Measurements from ENCODE around the gene OTOG.

OTOG gene

GRCh38 chr11:17590463-17590862, 43.4 kb downstream of the OTOG start:
- POLR2A ChIA-PET: no interaction called here
- CTCF ChIA-PET: no interaction called here
- no peak for TF ChIP-seq HDGF (IDR thresholded peaks at IDR 0.05; ENCODE audit: borderline replicate concordance)
- DNase-seq (ENCODE audit: extremely low spot score): no peak

GRCh38 chr11:17591293-17591692, 44.2 kb downstream of the OTOG start:
- CTCF ChIA-PET: interaction anchor here (0.6 kb wide), 1 partner anchor 368 kb away, joined by 3 read pairs; no protein-coding TSS in a partner anchor
- POLR2A ChIA-PET: no interaction called here
- DNase-seq (ENCODE audit: extremely low spot score): no peak
- no peak for TF ChIP-seq ARNT (IDR thresholded peaks at IDR 0.05)
- no peak for TF ChIP-seq ZNF384 (IDR thresholded peaks at IDR 0.05)
- TF ChIP-seq SUZ12 (IDR thresholded peaks at IDR 0.05): no peak
- TF ChIP-seq LEF1 (IDR thresholded peaks at IDR 0.05; ENCODE audit: borderline replicate concordance): no peak
- no peak for TF ChIP-seq NFRKB (IDR thresholded peaks at IDR 0.05)
- TF ChIP-seq PKNOX1 (IDR thresholded peaks at IDR 0.05): no peak
- TF ChIP-seq HDGF (IDR thresholded peaks at IDR 0.05; ENCODE audit: borderline replicate concordance): no peak
- no peak for TF ChIP-seq FOXA1 (IDR thresholded peaks at IDR 0.05)
- TF ChIP-seq CTBP1 (IDR thresholded peaks at IDR 0.05; ENCODE audit: borderline replicate concordance): no peak
- TF ChIP-seq BHLHE40 (IDR thresholded peaks at IDR 0.05; ENCODE audit: borderline replicate concordance): no peak
- TF ChIP-seq ELF4 (IDR thresholded peaks at IDR 0.05): no peak
- no peak for TF ChIP-seq TARDBP (IDR thresholded peaks at IDR 0.05)
- no peak for TF ChIP-seq FOXM1 (IDR thresholded peaks at IDR 0.05; ENCODE audit: borderline replicate concordance)

- CTCF ChIA-PET: interaction anchor here (1.0 kb wide), 2 partner anchors 42 to 133 kb away, joined by 3 read pairs; no protein-coding TSS in a partner anchor
- no peak for TF ChIP-seq TARDBP (IDR thresholded peaks at IDR 0.05)
- no peak for TF ChIP-seq L3MBTL2 (conservative IDR thresholded peaks at IDR 0.05)
- no peak for TF ChIP-seq ELF4 (IDR thresholded peaks at IDR 0.05)
- no peak for TF ChIP-seq CTBP1 (IDR thresholded peaks at IDR 0.05; ENCODE audit: borderline replicate concordance)
- no peak for TF ChIP-seq LEF1 (IDR thresholded peaks at IDR 0.05; ENCODE audit: borderline replicate concordance)
- TF ChIP-seq NFRKB (IDR thresholded peaks at IDR 0.05): no peak
- TF ChIP-seq HDGF (IDR thresholded peaks at IDR 0.05; ENCODE audit: borderline replicate concordance): no peak
- POLR2A ChIA-PET: no interaction called here
- no peak for DNase-seq (ENCODE audit: extremely low spot score)
Observed at GRCh38 chr11:17593466-17594245, 46.6 kb downstream of the OTOG start.

- ChIA-PET POLR2A (no interaction called here), CTCF (no interaction called here)
- TF ChIP-seq PKNOX1 (IDR thresholded peaks at IDR 0.05): no peak
- TF ChIP-seq HDGF (IDR thresholded peaks at IDR 0.05; ENCODE audit: borderline replicate concordance): no peak
- TF ChIP-seq NFRKB (IDR thresholded peaks at IDR 0.05): no peak
- no peak for TF ChIP-seq FOXK2 (IDR thresholded peaks at IDR 0.05)
- TF ChIP-seq LEF1 (IDR thresholded peaks at IDR 0.05; ENCODE audit: borderline replicate concordance): no peak
- TF ChIP-seq L3MBTL2 (conservative IDR thresholded peaks at IDR 0.05): no peak
- TF ChIP-seq CTBP1 (IDR thresholded peaks at IDR 0.05; ENCODE audit: borderline replicate concordance): no peak
- TF ChIP-seq SUZ12 (IDR thresholded peaks at IDR 0.05): no peak
- TF ChIP-seq TARDBP (IDR thresholded peaks at IDR 0.05): no peak
- no peak for TF ChIP-seq SP1 (IDR thresholded peaks at IDR 0.05)
- no peak for TF ChIP-seq ELF4 (IDR thresholded peaks at IDR 0.05)
- TF ChIP-seq FOXA1 (IDR thresholded peaks at IDR 0.05): no peak
- no peak for TF ChIP-seq ARNT (IDR thresholded peaks at IDR 0.05)
- no peak for TF ChIP-seq ZNF384 (IDR thresholded peaks at IDR 0.05)
- no peak for TF ChIP-seq BHLHE40 (IDR thresholded peaks at IDR 0.05; ENCODE audit: borderline replicate concordance)
- no peak for DNase-seq (ENCODE audit: extremely low spot score)
Observed at GRCh38 chr11:17594686-17595192, 47.7 kb downstream of the OTOG start.

- ChIA-PET POLR2A (no interaction called here), CTCF (no interaction called here)
- DNase-seq (ENCODE audit: extremely low spot score): no peak
- no peak for TF ChIP-seq TARDBP (IDR thresholded peaks at IDR 0.05)
- TF ChIP-seq LEF1 (IDR thresholded peaks at IDR 0.05; ENCODE audit: borderline replicate concordance): no peak
- TF ChIP-seq NFRKB (IDR thresholded peaks at IDR 0.05): no peak
- TF ChIP-seq BHLHE40 (IDR thresholded peaks at IDR 0.05; ENCODE audit: borderline replicate concordance): no peak
Observed at GRCh38 chr11:17595526-17596309, 48.7 kb downstream of the OTOG start.

GRCh38 chr11:17596310-17596669, 49.2 kb downstream of the OTOG start:
- POLR2A ChIA-PET: no interaction called here
- TF ChIP-seq LEF1 (IDR thresholded peaks at IDR 0.05; ENCODE audit: borderline replicate concordance): no peak
- TF ChIP-seq HDGF (IDR thresholded peaks at IDR 0.05; ENCODE audit: borderline replicate concordance): no peak
- TF ChIP-seq SP1 (IDR thresholded peaks at IDR 0.05): no peak
- TF ChIP-seq NFRKB (IDR thresholded peaks at IDR 0.05): no peak
- TF ChIP-seq ZNF384 (IDR thresholded peaks at IDR 0.05): no peak
- TF ChIP-seq PKNOX1 (IDR thresholded peaks at IDR 0.05): no peak
- no peak for TF ChIP-seq ELF4 (IDR thresholded peaks at IDR 0.05)
- TF ChIP-seq ARNT (IDR thresholded peaks at IDR 0.05): no peak
- no peak for TF ChIP-seq TARDBP (IDR thresholded peaks at IDR 0.05)
- no peak for TF ChIP-seq BHLHE40 (IDR thresholded peaks at IDR 0.05; ENCODE audit: borderline replicate concordance)
- TF ChIP-seq SUZ12 (IDR thresholded peaks at IDR 0.05): no peak
- TF ChIP-seq CTBP1 (IDR thresholded peaks at IDR 0.05; ENCODE audit: borderline replicate concordance): no peak
- no peak for TF ChIP-seq L3MBTL2 (conservative IDR thresholded peaks at IDR 0.05)
- no peak for TF ChIP-seq FOXK2 (IDR thresholded peaks at IDR 0.05)
- TF ChIP-seq FOXA1 (IDR thresholded peaks at IDR 0.05): no peak
- TF ChIP-seq FOXM1 (IDR thresholded peaks at IDR 0.05; ENCODE audit: borderline replicate concordance): no peak
- CTCF ChIA-PET: interaction anchor here (1.5 kb wide), 1 partner anchor 134 kb away, joined by 9 read pairs; no protein-coding TSS in a partner anchor
- no peak for DNase-seq (ENCODE audit: extremely low spot score)

Measured in HEK293T (cell line).